Body of pancreas (tissue), 4 donors: Measurements from ENCODE around the gene ATP2B1. TPM values are rescaled to one million over a fixed set of nuclear protein-coding genes. Genes with fewer than 3 reads are reported as not detected.

ENCODE experiments used
- ATAC-seq: fragments of 150-250 bp; one replicate; pipeline ENCODE4 v1.9.1; 2016
- DNase-seq, 4 donors: peaks; one replicate each; pipeline ENCODE4 v3.0.0-alpha.2; 2019
- H3K27ac ChIP-seq, 4 donors: fragments of 200-600 bp; sonication (generic); 1 replicate in 3 of 4; 2 replicates in 1 of 4; pipeline versions ENCODE4 v1.5.1 to v1.6.1; 2016 to 2019; ENCODE audit warnings: mild to moderate bottlenecking in 1 of 4, mixed read lengths in 1 of 4, moderate library complexity in 1 of 4
- H3K27me3 ChIP-seq, 2 donors: fragments of 200-600 bp; sonication (generic); one replicate each; pipeline ENCODE4 v1.6.0; 2016; ENCODE audit warnings: mild to moderate bottlenecking in 1 of 2
- H3K36me3 ChIP-seq, 2 donors: fragments of 200-600 bp; sonication (generic); replicated peaks in 1 of 2; 2 replicates each; pipeline ENCODE4 v1.5.1; 2016; ENCODE audit warnings: low read depth in 2 of 2; ENCODE audit not compliant: insufficient read depth in 1 of 2
- H3K4me1 ChIP-seq: fragments of 200-600 bp; sonication (generic); one replicate; pipeline ENCODE4 v1.6.0; 2016
- H3K4me3 ChIP-seq, 2 donors: fragments of 200-600 bp; sonication (generic); 1 replicate in 1 of 2; 2 replicates in 1 of 2; pipeline ENCODE4 v1.5.1; 2016 to 2019
- H3K9me3 ChIP-seq, 3 donors: fragments of 200-600 bp; sonication (generic); 1 replicate in 2 of 3; 2 replicates in 1 of 3; pipeline ENCODE4 v1.5.1; 2016
- CTCF ChIP-seq, 7 experiments: fragments of 450-650 bp in 4 of 7; fragments of 200-600 bp in 3 of 7; sonication (generic) in 3 of 7; IDR thresholded peaks; one replicate each; pipeline ENCODE4 v1.5.1; 2016 to 2019; ENCODE audit warnings: antibody characterized with exemption in 7 of 7
- POLR2A ChIP-seq, 3 donors: fragments of 450-650 bp; IDR thresholded peaks; one replicate each; pipeline ENCODE4 v1.6.1; 2016; ENCODE audit warnings: antibody characterized with exemption in 3 of 3, mild to moderate bottlenecking in 2 of 3
- WGBS, 2 donors: methylation state at CpG; one replicate each; pipeline ENCODE4 v1.1.5; 2017; 5-methylcytosine and 5-hydroxymethylcytosine counted together
- intact Hi-C: fragments of 100-400 bp; cut with DNase I; formaldehyde crosslinking; loops from one replicate; pipeline ENCODE4 v1.15.1; 2023
- total RNA-seq, 2 donors: library from RNA; depleted of rRNA; stranded (reverse); fragments of >200 nt; gene quantifications; one replicate each; pipeline ENCODE4 v1.1.0, GENCODE V29; 2016

ATP2B1 gene
- total RNA-seq, 2 donors from 2014 or later: 17.1 to 37.9 TPM

- ATAC-seq (no peak), DNase-seq (no peak)
- H3K4me3 ChIP-seq: no peak overlapping the region
- H3K4me1 ChIP-seq: no peaks in the 10 kb centered on the region
- TF ChIP-seq POLR2A (IDR thresholded peaks at IDR 0.05) (no peak), CTCF (IDR thresholded peaks at IDR 0.05) (no peak)
- H3K27ac ChIP-seq: no peak overlapping the region
- 88 to 93% methylated on average over 2 of the region's 2 CpGs for WGBS, 2 donors
- intact Hi-C loops: no loop called here
- no peaks in the 10 kb centered on the region for H3K36me3 ChIP-seq
- no peaks in the 10 kb centered on the region for H3K27me3 ChIP-seq
- H3K9me3 ChIP-seq: no peaks in the 10 kb centered on the region
Measured at GRCh38 chr12:89717759-89718523, 9.3 kb upstream of the ATP2B1 start.

GRCh38 chr12:89712706-89713105, 4.1 kb upstream of the ATP2B1 start:
- intact Hi-C loops: no loop called here

GRCh38 chr12:89710873-89711750, 2.5 kb upstream of the ATP2B1 start:
- Histone ChIP-seq H3K4me3 (no peak overlapping the region), H3K4me1 (no peaks in the 10 kb centered on the region), H3K36me3 (no peaks in the 10 kb centered on the region), H3K9me3 (no peaks in the 10 kb centered on the region), H3K27me3 (no peaks in the 10 kb centered on the region), H3K27ac (no peak overlapping the region)
- no peak for ATAC-seq
- 66 to 69% methylated on average over 7 of the region's 7 CpGs for WGBS, 2 donors
- DNase-seq: no peak
- TF ChIP-seq POLR2A (IDR thresholded peaks at IDR 0.05): no peak
- intact Hi-C loops: no loop called here

More at GRCh38 chr12:89712706-89713105, 4.1 kb upstream of the ATP2B1 start:
- no peaks in the 10 kb centered on the region for H3K36me3 ChIP-seq
- no peak for TF ChIP-seq POLR2A (IDR thresholded peaks at IDR 0.05)
- TF ChIP-seq CTCF (IDR thresholded peaks at IDR 0.05): no peak
- no peaks in the 10 kb centered on the region for H3K9me3 ChIP-seq
- no peak overlapping the region for H3K27ac ChIP-seq
- no peak overlapping the region for H3K4me3 ChIP-seq
- ATAC-seq: no peak
- H3K27me3 ChIP-seq: no peaks in the 10 kb centered on the region
- 91 to 92% methylated on average over 3 of the region's 3 CpGs for WGBS, 2 donors
- H3K4me1 ChIP-seq: no peaks in the 10 kb centered on the region
- DNase-seq: no peak

GRCh38 chr12:89709995-89710872, 1.6 kb upstream of the ATP2B1 start:
- TF ChIP-seq POLR2A (IDR thresholded peaks at IDR 0.05) (no peak), CTCF (IDR thresholded peaks at IDR 0.05) (no peak)
- Histone ChIP-seq H3K4me1 (no peaks in the 10 kb centered on the region), H3K9me3 (no peaks in the 10 kb centered on the region), H3K4me3 (peak overlapping the region; percentile 61 to 62), H3K36me3 (no peaks in the 10 kb centered on the region), H3K27ac (peak overlapping the region; percentile 95 to 100 (median 98)), H3K27me3 (no peaks in the 10 kb centered on the region)
- DNase-seq (peak; percentile 35 to 61 (median 52)), ATAC-seq (peak; percentile 1)
- intact Hi-C loops: no loop called here
- WGBS, 2 donors: 1% methylated on average over 35 to 45 of the region's 45 CpGs
